Activated naive CD4-positive, alpha-beta T cell treated with anti-CD3 and anti-CD28 coated beads, Interleukin-2, amount 10 ng/mL, durations not matched to agents 7 days and 5 days (primary cell): Measurements from ENCODE around the gene MYO1H.
A peak's percentile ranks its signal among the peaks of the same experiment; 100 is the strongest.
"Not testable (repeated sequence)": the region's sequence is repeated elsewhere in the genome, so short reads cannot be mapped to it uniquely, and the experiment has no call there.

Source experiments
- CTCF ChIA-PET: fragments of 350-600 bp; sonication (Branson Sonifier 250); formaldehyde crosslinking; loops from one replicate; lab custom pipeline; 2021; ENCODE audit warnings: antibody characterized with exemption; lab: Charles Lee
- DNase-seq: peaks from one replicate; pipeline ENCODE4 v3.0.0-alpha.2; 2020
- H3K27ac Mint-ChIP-seq: one replicate; pipeline ENCODE4 v1.8.0; 2021; ENCODE audit warnings: mild to moderate bottlenecking, moderate library complexity, mixed read lengths
- H3K27me3 Mint-ChIP-seq: one replicate; pipeline ENCODE4 v1.8.0; 2021; ENCODE audit warnings: mild to moderate bottlenecking, mixed read lengths
- H3K36me3 Mint-ChIP-seq: one replicate; pipeline ENCODE4 v1.8.0; 2021; ENCODE audit warnings: mixed read lengths
- H3K4me1 Mint-ChIP-seq: one replicate; pipeline ENCODE4 v1.8.0; 2021; ENCODE audit warnings: mixed read lengths
- H3K4me3 Mint-ChIP-seq: one replicate; pipeline ENCODE4 v1.8.0; 2021; ENCODE audit warnings: mild to moderate bottlenecking, moderate library complexity, mixed read lengths
- H3K9me3 Mint-ChIP-seq: one replicate; pipeline ENCODE4 v1.8.0; 2021; ENCODE audit warnings: mixed read lengths

Gene MYO1H

GRCh38 chr12:109439181-109439580 is 91.5 kb downstream of the MYO1H start:
- Mint-ChIP-seq H3K27ac (no peak overlapping the region), H3K4me3 (no peak overlapping the region), H3K36me3 (no peaks in the 10 kb centered on the region), H3K9me3 (no peaks in the 10 kb centered on the region), H3K4me1 (no peaks in the 10 kb centered on the region), H3K27me3 (no peaks in the 10 kb centered on the region)
- CTCF ChIA-PET: no interaction called here
- no peak for DNase-seq

- CTCF ChIA-PET, H3K27me3 Mint-ChIP-seq, H3K27ac Mint-ChIP-seq, H3K9me3 Mint-ChIP-seq, H3K4me1 Mint-ChIP-seq, H3K36me3 Mint-ChIP-seq, H3K4me3 Mint-ChIP-seq, DNase-seq: not testable (repeated sequence)
Observed at GRCh38 chr12:109439951-109440350, 92.3 kb downstream of the MYO1H start.

- DNase-seq: no peak
- CTCF ChIA-PET: interaction anchor here (1.3 kb wide), 1 partner anchor 8 kb away, joined by 4 read pairs; no protein-coding TSS in a partner anchor
- H3K4me3 Mint-ChIP-seq: no peak overlapping the region
- H3K36me3 Mint-ChIP-seq: peaks cover under 1% of the 10 kb centered on the region
- no peak overlapping the region for H3K27ac Mint-ChIP-seq
- H3K4me1 Mint-ChIP-seq: no peaks in the 10 kb centered on the region
- H3K9me3 Mint-ChIP-seq: no peaks in the 10 kb centered on the region
- H3K27me3 Mint-ChIP-seq: no peaks in the 10 kb centered on the region
Observed at GRCh38 chr12:109440851-109441490, 93.3 kb downstream of the MYO1H start.

GRCh38 chr12:109443794-109444193 is 96.1 kb downstream of the MYO1H start:
- no peak for DNase-seq
- peaks cover 2% of the 10 kb centered on the region for H3K36me3 Mint-ChIP-seq
- H3K27ac Mint-ChIP-seq: no peak overlapping the region
- H3K27me3 Mint-ChIP-seq: no peaks in the 10 kb centered on the region
- no peaks in the 10 kb centered on the region for H3K4me1 Mint-ChIP-seq
- CTCF ChIA-PET: interaction anchor here (0.9 to 2.2 kb wide), 4 partner anchors 11 to 333 kb away, joined by 3 to 6 read pairs (median 3); no protein-coding TSS in a partner anchor
- no peak overlapping the region for H3K4me3 Mint-ChIP-seq
- H3K9me3 Mint-ChIP-seq: no peaks in the 10 kb centered on the region

GRCh38 chr12:109444259-109444658 is 96.6 kb downstream of the MYO1H start:
- CTCF ChIA-PET: interaction anchor here (0.9 to 2.2 kb wide), 2 partner anchors 11 to 28 kb away, joined by 3 to 6 read pairs; no protein-coding TSS in a partner anchor
- no peaks in the 10 kb centered on the region for H3K4me1 Mint-ChIP-seq
- H3K9me3 Mint-ChIP-seq: no peaks in the 10 kb centered on the region
- no peak overlapping the region for H3K4me3 Mint-ChIP-seq
- no peak for DNase-seq
- H3K36me3 Mint-ChIP-seq: peaks cover 2% of the 10 kb centered on the region
- H3K27me3 Mint-ChIP-seq: no peaks in the 10 kb centered on the region
- H3K27ac Mint-ChIP-seq: no peak overlapping the region

GRCh38 chr12:109445191-109445609 is 97.5 kb downstream of the MYO1H start:
- Mint-ChIP-seq H3K4me1 (no peaks in the 10 kb centered on the region), H3K27ac (no peak overlapping the region), H3K36me3 (peaks cover 4% of the 10 kb centered on the region), H3K4me3 (no peak overlapping the region), H3K9me3 (no peaks in the 10 kb centered on the region), H3K27me3 (no peaks in the 10 kb centered on the region)
- no peak for DNase-seq
- CTCF ChIA-PET: interaction anchor here (2.5 kb wide), 1 partner anchor 12 kb away, joined by 8 read pairs; no protein-coding TSS in a partner anchor

- Mint-ChIP-seq H3K27ac (no peak overlapping the region), H3K4me1 (peaks cover 6% of the 10 kb centered on the region), H3K4me3 (no peak overlapping the region), H3K36me3 (peaks cover 12% of the 10 kb centered on the region), H3K9me3 (no peaks in the 10 kb centered on the region), H3K27me3 (no peaks in the 10 kb centered on the region)
- no peak for DNase-seq
- CTCF ChIA-PET: interaction anchor here (2.5 kb wide), 1 partner anchor 14 kb away, joined by 8 read pairs; no protein-coding TSS in a partner anchor
Observed at GRCh38 chr12:109446869-109447268, 99.2 kb downstream of the MYO1H start.

GRCh38 chr12:109447482-109447881 is 99.8 kb downstream of the MYO1H start:
- Mint-ChIP-seq H3K4me1 (peaks cover 9% of the 10 kb centered on the region), H3K36me3 (peaks cover 18% of the 10 kb centered on the region)
- CTCF ChIA-PET: interaction anchor here (1.0 to 2.5 kb wide), 2 partner anchors 15 to 18 kb away, joined by 3 to 8 read pairs; no protein-coding TSS in a partner anchor

GRCh38 chr12:109448272-109448671 is 100.6 kb downstream of the MYO1H start:
- Mint-ChIP-seq H3K4me1 (peaks cover 9% of the 10 kb centered on the region), H3K4me3 (no peak overlapping the region), H3K27ac (no peak overlapping the region), H3K9me3 (no peaks in the 10 kb centered on the region), H3K27me3 (no peaks in the 10 kb centered on the region), H3K36me3 (peaks cover 19% of the 10 kb centered on the region)
- no peak for DNase-seq
- CTCF ChIA-PET: interaction anchor here (1.0 kb wide), 1 partner anchor 19 kb away, joined by 3 read pairs; no protein-coding TSS in a partner anchor

More at GRCh38 chr12:109447482-109447881, 99.8 kb downstream of the MYO1H start:
- no peak overlapping the region for H3K4me3 Mint-ChIP-seq
- no peak for DNase-seq
- H3K9me3 Mint-ChIP-seq: no peaks in the 10 kb centered on the region
- H3K27me3 Mint-ChIP-seq: no peaks in the 10 kb centered on the region
- no peak overlapping the region for H3K27ac Mint-ChIP-seq

- DNase-seq: no peak
- no peak overlapping the region for H3K27ac Mint-ChIP-seq
- H3K36me3 Mint-ChIP-seq: peaks cover 24% of the 10 kb centered on the region
- H3K9me3 Mint-ChIP-seq: no peaks in the 10 kb centered on the region
- peaks cover 9% of the 10 kb centered on the region for H3K4me1 Mint-ChIP-seq
- CTCF ChIA-PET: interaction anchor here (1.1 kb wide), 1 partner anchor 72 kb away, joined by 5 read pairs; no protein-coding TSS in a partner anchor
- H3K27me3 Mint-ChIP-seq: no peaks in the 10 kb centered on the region
- no peak overlapping the region for H3K4me3 Mint-ChIP-seq
Observed at GRCh38 chr12:109448707-109449390, 101.1 kb downstream of the MYO1H start.

GRCh38 chr12:109449845-109450532 is 102.3 kb downstream of the MYO1H start:
- H3K27me3 Mint-ChIP-seq: no peaks in the 10 kb centered on the region
- no peak overlapping the region for H3K4me3 Mint-ChIP-seq
- H3K9me3 Mint-ChIP-seq: no peaks in the 10 kb centered on the region
- no peak overlapping the region for H3K27ac Mint-ChIP-seq
- CTCF ChIA-PET: interaction anchor here (0.8 to 1.1 kb wide), 2 partner anchors 16 to 71 kb away, joined by 3 to 5 read pairs; no protein-coding TSS in a partner anchor
- DNase-seq: no peak
- peaks cover 28% of the 10 kb centered on the region for H3K36me3 Mint-ChIP-seq
- H3K4me1 Mint-ChIP-seq: peaks cover 9% of the 10 kb centered on the region

GRCh38 chr12:109450980-109451379 is 103.3 kb downstream of the MYO1H start:
- no peaks in the 10 kb centered on the region for H3K9me3 Mint-ChIP-seq
- peaks cover 33% of the 10 kb centered on the region for H3K36me3 Mint-ChIP-seq
- DNase-seq: no peak
- peak overlapping the region; percentile 16 for H3K27ac Mint-ChIP-seq
- no peaks in the 10 kb centered on the region for H3K27me3 Mint-ChIP-seq
- H3K4me3 Mint-ChIP-seq: no peak overlapping the region
- peaks cover 9% of the 10 kb centered on the region for H3K4me1 Mint-ChIP-seq
- CTCF ChIA-PET: interaction anchor here (0.8 kb wide), 1 partner anchor 17 kb away, joined by 3 read pairs; no protein-coding TSS in a partner anchor

GRCh38 chr12:109451400-109451799 is 103.7 kb downstream of the MYO1H start:
- CTCF ChIA-PET: no interaction called here
- Mint-ChIP-seq H3K36me3 (peaks cover 33% of the 10 kb centered on the region), H3K27ac (peak overlapping the region; percentile 16), H3K9me3 (no peaks in the 10 kb centered on the region), H3K27me3 (no peaks in the 10 kb centered on the region), H3K4me1 (peaks cover 9% of the 10 kb centered on the region), H3K4me3 (no peak overlapping the region)
- no peak for DNase-seq

GRCh38 chr12:109452489-109452888 is 104.8 kb downstream of the MYO1H start:
- H3K27me3 Mint-ChIP-seq: no peaks in the 10 kb centered on the region
- CTCF ChIA-PET: interaction anchor here (0.7 to 1.4 kb wide), 2 partner anchors 20 to 21 kb away, joined by 3 read pairs; no protein-coding TSS in a partner anchor
- H3K9me3 Mint-ChIP-seq: no peaks in the 10 kb centered on the region
- H3K27ac Mint-ChIP-seq: no peak overlapping the region
- no peak for DNase-seq
- peaks cover 40% of the 10 kb centered on the region for H3K36me3 Mint-ChIP-seq
- no peak overlapping the region for H3K4me3 Mint-ChIP-seq
- peaks cover 9% of the 10 kb centered on the region for H3K4me1 Mint-ChIP-seq
